NT2/D1 (cell line): ENCODE data around the gene LAMA1.

Experiments used
- YY1 ChIP-seq: IDR thresholded peaks from 2 replicates; pipeline ENCODE4 v1.6.1; 2011; ENCODE audit not compliant: insufficient read length, insufficient read depth
- ZNF274 ChIP-seq: IDR thresholded peaks from 2 replicates; pipeline ENCODE4 v1.6.1; 2011; ENCODE audit warnings: mild to moderate bottlenecking, low read depth, low read length

GRCh38 chr18:6921571-6921970 is 196.0 kb downstream of the LAMA1 start:
- no peak for TF ChIP-seq ZNF274
- no peak for TF ChIP-seq YY1
